Ovary (tissue), 3 donors: ENCODE measurements around the gene YY1.
"Not testable (repeated sequence)": the region's sequence is repeated elsewhere in the genome, so short reads cannot be mapped to it uniquely, and the experiment has no call there.

ENCODE experiments used
- EP300 ChIP-seq: sonication (generic); formaldehyde crosslinking; IDR thresholded peaks from one replicate; pipeline ENCODE4 v1.6.1; 2017; ENCODE audit warnings: antibody characterized with exemption
- POLR2A ChIP-seq: fragments of 450-650 bp; IDR thresholded peaks from one replicate; pipeline ENCODE4 v1.6.1; 2017; ENCODE audit warnings: antibody characterized with exemption, mild to moderate bottlenecking, moderate library complexity
- TF ChIP-seq, protein P1 (sequence below), 3 donors: fragments of 450-650 bp in 2 of 3; fragments of 200-600 bp in 1 of 3; IDR thresholded peaks; one replicate each; pipeline versions ENCODE4 v1.5.1 to v1.8.0; 2016 to 2022; ENCODE audit warnings: antibody characterized with exemption in 3 of 3, mild to moderate bottlenecking in 1 of 3
- donor health status: DM: no; HTN: no; CAD: no.

DNA sequence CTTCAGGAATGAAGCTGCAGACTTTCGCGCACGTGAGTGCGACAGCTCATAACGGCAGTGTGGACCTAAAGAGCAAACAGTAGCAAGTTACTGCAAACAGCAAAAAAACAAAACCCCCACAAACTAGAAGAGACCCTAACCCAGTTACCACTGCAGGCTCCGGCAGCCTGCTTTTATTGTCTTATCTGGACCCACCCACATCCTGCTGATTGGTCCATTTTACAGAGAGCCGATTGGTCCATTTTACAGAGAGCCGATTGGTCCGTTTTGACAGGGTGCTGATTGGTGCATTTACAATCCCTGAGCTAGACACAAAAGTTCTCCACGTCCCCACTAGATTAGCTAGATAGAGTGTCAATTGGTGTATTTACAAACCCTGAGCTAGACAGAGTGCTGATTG is 31.4 kb upstream of the YY1 start:
- TF ChIP-seq, protein P1, sequence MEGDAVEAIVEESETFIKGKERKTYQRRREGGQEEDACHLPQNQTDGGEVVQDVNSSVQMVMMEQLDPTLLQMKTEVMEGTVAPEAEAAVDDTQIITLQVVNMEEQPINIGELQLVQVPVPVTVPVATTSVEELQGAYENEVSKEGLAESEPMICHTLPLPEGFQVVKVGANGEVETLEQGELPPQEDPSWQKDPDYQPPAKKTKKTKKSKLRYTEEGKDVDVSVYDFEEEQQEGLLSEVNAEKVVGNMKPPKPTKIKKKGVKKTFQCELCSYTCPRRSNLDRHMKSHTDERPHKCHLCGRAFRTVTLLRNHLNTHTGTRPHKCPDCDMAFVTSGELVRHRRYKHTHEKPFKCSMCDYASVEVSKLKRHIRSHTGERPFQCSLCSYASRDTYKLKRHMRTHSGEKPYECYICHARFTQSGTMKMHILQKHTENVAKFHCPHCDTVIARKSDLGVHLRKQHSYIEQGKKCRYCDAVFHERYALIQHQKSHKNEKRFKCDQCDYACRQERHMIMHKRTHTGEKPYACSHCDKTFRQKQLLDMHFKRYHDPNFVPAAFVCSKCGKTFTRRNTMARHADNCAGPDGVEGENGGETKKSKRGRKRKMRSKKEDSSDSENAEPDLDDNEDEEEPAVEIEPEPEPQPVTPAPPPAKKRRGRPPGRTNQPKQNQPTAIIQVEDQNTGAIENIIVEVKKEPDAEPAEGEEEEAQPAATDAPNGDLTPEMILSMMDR (IDR thresholded peaks at IDR 0.05), result not testable (repeated sequence)
- not testable (repeated sequence) for TF ChIP-seq POLR2A, EP300
